ENCODE results near the gene NEUROG2. TPM values are rescaled to one million over a fixed set of nuclear protein-coding genes. Genes with fewer than 3 reads are reported as not detected.

The NEUROG2 gene
- total RNA-seq, 1 experiment from 2014 or later, result not detected

- DNase-seq, result no peak
- Mint-ChIP-seq H3K4me1 (ENCODE audit: low read depth, unreplicated experiment) (peaks cover 20% of the 10 kb centered on the region), H3K4me3 (ENCODE audit: low read depth, unreplicated experiment) (peak overlapping the region; percentile 86), H3K36me3 (ENCODE audit: insufficient read depth, unreplicated experiment) (peaks cover 8% of the 10 kb centered on the region), H3K27ac (ENCODE audit: unreplicated experiment) (no peak overlapping the region), H3K9me3 (ENCODE audit: low read depth, unreplicated experiment) (no peaks in the 10 kb centered on the region), H3K27me3 (ENCODE audit: unreplicated experiment) (peaks cover 96% of the 10 kb centered on the region)
- intact Hi-C loops (cut with micrococcal nuclease; ENCODE audit: unreplicated experiment), result no loop called here
- TF ChIP-seq, protein P1, sequence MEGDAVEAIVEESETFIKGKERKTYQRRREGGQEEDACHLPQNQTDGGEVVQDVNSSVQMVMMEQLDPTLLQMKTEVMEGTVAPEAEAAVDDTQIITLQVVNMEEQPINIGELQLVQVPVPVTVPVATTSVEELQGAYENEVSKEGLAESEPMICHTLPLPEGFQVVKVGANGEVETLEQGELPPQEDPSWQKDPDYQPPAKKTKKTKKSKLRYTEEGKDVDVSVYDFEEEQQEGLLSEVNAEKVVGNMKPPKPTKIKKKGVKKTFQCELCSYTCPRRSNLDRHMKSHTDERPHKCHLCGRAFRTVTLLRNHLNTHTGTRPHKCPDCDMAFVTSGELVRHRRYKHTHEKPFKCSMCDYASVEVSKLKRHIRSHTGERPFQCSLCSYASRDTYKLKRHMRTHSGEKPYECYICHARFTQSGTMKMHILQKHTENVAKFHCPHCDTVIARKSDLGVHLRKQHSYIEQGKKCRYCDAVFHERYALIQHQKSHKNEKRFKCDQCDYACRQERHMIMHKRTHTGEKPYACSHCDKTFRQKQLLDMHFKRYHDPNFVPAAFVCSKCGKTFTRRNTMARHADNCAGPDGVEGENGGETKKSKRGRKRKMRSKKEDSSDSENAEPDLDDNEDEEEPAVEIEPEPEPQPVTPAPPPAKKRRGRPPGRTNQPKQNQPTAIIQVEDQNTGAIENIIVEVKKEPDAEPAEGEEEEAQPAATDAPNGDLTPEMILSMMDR (IDR thresholded peaks at IDR 0.05; ENCODE audit: unreplicated experiment), result no peak
- no TSS peak for BruUV-seq (replicated peaks)
- CTCF ChIA-PET, result no interaction called here
Observed at GRCh38 chr4:112517067-112517634, 1.2 kb upstream of the NEUROG2 start.

GRCh38 chr4:112516471-112517066, 589 bp upstream of the NEUROG2 start:
- H3K27me3 Mint-ChIP-seq (ENCODE audit: unreplicated experiment), result peaks cover 99% of the 10 kb centered on the region
- BruUV-seq (replicated peaks), result no TSS peak

GRCh38 chr4:112515198-112516065, 548 bp downstream of the NEUROG2 start:
- TF ChIP-seq, protein P1 (IDR thresholded peaks at IDR 0.05; ENCODE audit: unreplicated experiment), result no peak
- intact Hi-C loops (cut with micrococcal nuclease; ENCODE audit: unreplicated experiment), result no loop called here
- Mint-ChIP-seq H3K27me3 (ENCODE audit: unreplicated experiment) (peaks cover 94% of the 10 kb centered on the region), H3K9me3 (ENCODE audit: low read depth, unreplicated experiment) (no peaks in the 10 kb centered on the region), H3K27ac (ENCODE audit: unreplicated experiment) (no peak overlapping the region), H3K4me3 (ENCODE audit: low read depth, unreplicated experiment) (peak overlapping the region; percentile 86), H3K36me3 (ENCODE audit: insufficient read depth, unreplicated experiment) (peaks cover 8% of the 10 kb centered on the region), H3K4me1 (ENCODE audit: low read depth, unreplicated experiment) (peaks cover 20% of the 10 kb centered on the region)
- no TSS peak for BruUV-seq (replicated peaks)
- CTCF ChIA-PET, result no interaction called here
- peak; percentile 17 for DNase-seq

More at GRCh38 chr4:112516471-112517066, 589 bp upstream of the NEUROG2 start:
- Mint-ChIP-seq H3K36me3 (ENCODE audit: insufficient read depth, unreplicated experiment) (peaks cover 8% of the 10 kb centered on the region), H3K4me3 (ENCODE audit: low read depth, unreplicated experiment) (peak overlapping the region; percentile 86), H3K27ac (ENCODE audit: unreplicated experiment) (no peak overlapping the region), H3K4me1 (ENCODE audit: low read depth, unreplicated experiment) (peaks cover 20% of the 10 kb centered on the region), H3K9me3 (ENCODE audit: low read depth, unreplicated experiment) (no peaks in the 10 kb centered on the region)
- intact Hi-C loops (cut with micrococcal nuclease; ENCODE audit: unreplicated experiment), result no loop called here
- DNase-seq, result no peak
- TF ChIP-seq, protein P1 (IDR thresholded peaks at IDR 0.05; ENCODE audit: unreplicated experiment), result no peak
- CTCF ChIA-PET, result no interaction called here

GRCh38 chr4:112514647-112515197, 1.3 kb downstream of the NEUROG2 start:
- H3K9me3 Mint-ChIP-seq (ENCODE audit: low read depth, unreplicated experiment), result no peaks in the 10 kb centered on the region
- BruUV-seq (replicated peaks), result no TSS peak
- no peak overlapping the region for H3K27ac Mint-ChIP-seq (ENCODE audit: unreplicated experiment)
- no peak for DNase-seq
- intact Hi-C loops (cut with micrococcal nuclease; ENCODE audit: unreplicated experiment), result no loop called here
- CTCF ChIA-PET, result no interaction called here
- peaks cover 90% of the 10 kb centered on the region for H3K27me3 Mint-ChIP-seq (ENCODE audit: unreplicated experiment)
- peak overlapping the region; percentile 86 for H3K4me3 Mint-ChIP-seq (ENCODE audit: low read depth, unreplicated experiment)
- peaks cover 20% of the 10 kb centered on the region for H3K4me1 Mint-ChIP-seq (ENCODE audit: low read depth, unreplicated experiment)
- TF ChIP-seq, protein P1 (IDR thresholded peaks at IDR 0.05; ENCODE audit: unreplicated experiment), result no peak
- H3K36me3 Mint-ChIP-seq (ENCODE audit: insufficient read depth, unreplicated experiment), result peaks cover 8% of the 10 kb centered on the region
